Mesenchymal stem cell (in vitro differentiated cells and primary cell): Measurements from ENCODE around the gene ANXA1.

ENCODE experiments used
- DNase-seq: peaks from one replicate; pipeline ENCODE4 v3.0.0-alpha.2; 2013
- H2AFZ ChIP-seq: one replicate; pipeline ENCODE4 v1.6.1; 2013; ENCODE audit warnings: low read depth, mild to moderate bottlenecking, control low read depth, inconsistent platforms, low read length, moderate library complexity
- H2AK5ac ChIP-seq: 2 replicates; pipeline ENCODE4 v1.6.1; 2013; ENCODE audit warnings: low read length, moderate library complexity, mild to moderate bottlenecking, inconsistent platforms; ENCODE audit not compliant: severe bottlenecking
- H2BK120ac ChIP-seq: one replicate; pipeline ENCODE4 v1.6.1; 2013; ENCODE audit warnings: low read depth, mild to moderate bottlenecking, inconsistent platforms, low read length, moderate library complexity
- H2BK12ac ChIP-seq, 2 experiments: one replicate each; pipeline ENCODE4 v1.6.1; 2013; ENCODE audit warnings: inconsistent platforms in 2 of 2, low read length in 2 of 2, mild to moderate bottlenecking in 2 of 2, moderate library complexity in 2 of 2, control low read depth in 1 of 2
- H2BK15ac ChIP-seq: one replicate; pipeline ENCODE4 v1.6.1; 2013; ENCODE audit warnings: mild to moderate bottlenecking, low read depth, inconsistent platforms; ENCODE audit not compliant: poor library complexity, severe bottlenecking
- H2BK5ac ChIP-seq: 2 replicates; pipeline ENCODE4 v1.6.1; 2013; ENCODE audit warnings: low read depth, mild to moderate bottlenecking, low read length, control low read depth, inconsistent platforms; ENCODE audit not compliant: poor library complexity, severe bottlenecking
- H3K14ac ChIP-seq, 2 experiments: one replicate each; pipeline ENCODE4 v1.6.1; 2013; ENCODE audit warnings: inconsistent platforms in 2 of 2, low read length in 2 of 2, control low read depth in 1 of 2, mild to moderate bottlenecking in 1 of 2, moderate library complexity in 1 of 2
- H3K18ac ChIP-seq, 2 experiments: one replicate each; pipeline ENCODE4 v1.6.1; 2013; ENCODE audit warnings: inconsistent platforms in 2 of 2, low read length in 2 of 2, control low read depth in 1 of 2, low read depth in 1 of 2, mild to moderate bottlenecking in 1 of 2
- H3K23ac ChIP-seq, 2 experiments: one replicate each; pipeline ENCODE4 v1.6.1; 2013; ENCODE audit warnings: inconsistent platforms in 2 of 2, low read length in 2 of 2, mild to moderate bottlenecking in 2 of 2, moderate library complexity in 2 of 2, control low read depth in 1 of 2
- H3K27ac ChIP-seq: 2 replicates; pipeline ENCODE4 v1.5.1; 2013; ENCODE audit warnings: mild to moderate bottlenecking, moderate library complexity, low read length, control low read depth, inconsistent platforms; ENCODE audit not compliant: poor library complexity, severe bottlenecking
- H3K27me3 ChIP-seq, 2 experiments: 2 replicates each; pipeline versions ENCODE4 v1.6.1 to v1.7.0; 2013; ENCODE audit warnings: low read length in 2 of 2, mild to moderate bottlenecking in 2 of 2, moderate library complexity in 2 of 2, control low read depth in 1 of 2, inconsistent platforms in 1 of 2; ENCODE audit not compliant: control insufficient read depth in 1 of 2, insufficient read depth in 1 of 2
- H3K36me3 ChIP-seq, 2 experiments: 2 replicates each; pipeline versions ENCODE4 v1.6.1 to v1.7.0; 2013; ENCODE audit warnings: low read length in 2 of 2, control low read depth in 1 of 2, inconsistent platforms in 1 of 2, low read depth in 1 of 2, mild to moderate bottlenecking in 1 of 2; ENCODE audit not compliant: insufficient read depth in 2 of 2, control insufficient read depth in 1 of 2
- H3K4ac ChIP-seq, 2 experiments: one replicate each; pipeline ENCODE4 v1.6.1; 2013; ENCODE audit warnings: inconsistent platforms in 2 of 2, low read length in 2 of 2, mild to moderate bottlenecking in 2 of 2, moderate library complexity in 2 of 2, control low read depth in 1 of 2, low read depth in 1 of 2
- H3K4me1 ChIP-seq: 2 replicates; pipeline ENCODE4 v1.6.1; 2013; ENCODE audit warnings: low read depth, low read length, control low read depth; ENCODE audit not compliant: control insufficient read depth, insufficient read depth
- H3K4me2 ChIP-seq: 2 replicates; pipeline ENCODE4 v1.6.1; 2013; ENCODE audit warnings: low read length, mild to moderate bottlenecking, inconsistent platforms; ENCODE audit not compliant: poor library complexity, severe bottlenecking
- H3K4me3 ChIP-seq, 2 experiments: 2 replicates each; pipeline versions ENCODE4 v1.5.1 to v1.7.0; 2013; ENCODE audit warnings: low read length in 2 of 2, mild to moderate bottlenecking in 2 of 2, control low read depth in 1 of 2, low read depth in 1 of 2; ENCODE audit not compliant: insufficient read depth in 1 of 2
- H3K79me1 ChIP-seq: replicated peaks from 2 replicates; pipeline ENCODE4 v1.6.1; 2013; ENCODE audit warnings: mild to moderate bottlenecking, control low read depth, low read length, inconsistent platforms; ENCODE audit not compliant: poor library complexity, severe bottlenecking
- H3K9ac ChIP-seq: 2 replicates; pipeline ENCODE4 v1.7.0; 2013; ENCODE audit warnings: mild to moderate bottlenecking, low read length, moderate library complexity
- H3K9me3 ChIP-seq: 2 replicates; pipeline ENCODE4 v1.7.0; 2013; ENCODE audit warnings: mild to moderate bottlenecking, low read length; ENCODE audit not compliant: control insufficient read depth
- H4K8ac ChIP-seq: one replicate; pipeline ENCODE4 v1.6.1; 2013; ENCODE audit warnings: inconsistent platforms, mild to moderate bottlenecking, low read length, moderate library complexity
- H4K91ac ChIP-seq: one replicate; pipeline ENCODE4 v1.6.1; 2013; ENCODE audit warnings: mild to moderate bottlenecking, low read length, inconsistent platforms
- WGBS: methylation state at CpG from one replicate; pipeline ENCODE4 v1.1.7; 2013; ENCODE audit warnings: mixed read lengths; 5-methylcytosine and 5-hydroxymethylcytosine counted together

Gene ANXA1

GRCh38 chr9:73166468-73166867 is 14.8 kb downstream of the ANXA1 start:
- Histone ChIP-seq H2AFZ (no peak overlapping the region), H4K91ac (no peak overlapping the region), H3K9me3 (no peaks in the 10 kb centered on the region), H3K27ac (no peak overlapping the region), H2BK5ac (no peak overlapping the region), H2BK120ac (no peak overlapping the region), H3K27me3 (no peaks in the 10 kb centered on the region), H4K8ac (no peak overlapping the region), H2BK12ac (no peak overlapping the region), H3K36me3 (peaks cover 6 to 98% of the 10 kb centered on the region in 2 experiments), H3K4ac (no peak overlapping the region), H2AK5ac (no peak overlapping the region), H3K9ac (peak overlapping the region; percentile 97), H3K4me1 (no peaks in the 10 kb centered on the region), H3K18ac (no peak overlapping the region), H2BK15ac (no peak overlapping the region), H3K79me1 (peaks cover 7% of the 10 kb centered on the region), H3K14ac (no peak overlapping the region), H3K4me2 (no peak overlapping the region), H3K4me3 (no peak overlapping the region), H3K23ac (no peak overlapping the region)
- 100% methylated on average over 2 of the region's 3 CpGs for WGBS
- DNase-seq: no peak

DNA sequence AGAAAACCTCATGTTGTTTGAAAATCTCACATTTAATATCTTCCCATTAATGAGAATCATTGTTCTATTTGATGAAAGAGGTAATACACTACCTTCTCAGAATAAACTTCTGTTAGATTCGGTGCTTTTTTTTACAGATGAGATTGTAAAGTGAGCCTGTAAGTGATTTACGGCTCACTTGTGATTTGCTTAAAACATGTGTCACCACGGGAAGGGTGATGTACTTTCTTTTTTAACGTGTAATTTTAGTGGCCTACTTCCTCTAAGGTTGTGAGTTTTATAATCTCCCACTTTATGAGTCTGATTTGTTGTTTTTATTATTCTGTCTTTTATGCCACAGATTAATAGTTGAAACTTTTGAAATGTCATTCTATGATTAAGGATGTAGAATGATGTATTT is 15.9 kb downstream of the ANXA1 start:
- H2BK120ac ChIP-seq: no peak overlapping the region
- WGBS: 89% methylated on average over 2 of the region's 4 CpGs

DNA sequence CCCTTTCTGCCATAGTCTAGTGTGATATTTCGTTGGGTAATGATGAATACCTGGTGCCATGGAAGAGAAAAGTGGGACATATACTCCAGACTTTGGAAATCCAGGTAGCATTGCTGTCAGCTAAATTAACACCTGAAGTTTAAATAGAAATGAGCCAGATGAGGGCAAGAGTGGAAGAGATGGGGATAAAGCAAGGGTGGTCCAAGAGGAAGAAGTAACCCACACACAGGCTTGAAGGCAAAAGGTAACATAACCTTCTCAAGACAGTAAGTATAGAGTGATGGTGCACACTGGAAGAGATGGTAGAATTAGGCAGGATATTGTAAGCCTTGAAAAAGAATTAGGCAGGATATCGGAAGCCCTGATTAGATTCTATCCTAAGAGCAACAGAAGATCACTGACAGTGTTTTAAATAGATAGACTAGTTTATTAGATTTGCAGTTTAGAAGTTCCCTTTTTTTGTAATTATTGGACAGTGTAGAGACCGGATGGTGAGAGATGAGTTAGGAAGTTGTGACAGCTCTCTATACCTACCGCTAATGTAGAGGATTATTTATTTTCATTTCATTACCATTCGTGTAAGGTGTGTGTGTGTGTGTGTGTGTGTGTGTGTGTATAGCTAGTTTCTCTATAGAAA is 16.8 kb downstream of the ANXA1 start:
- Histone ChIP-seq H3K14ac (no peak overlapping the region), H3K4me2 (no peak overlapping the region), H2BK120ac (no peak overlapping the region), H2BK12ac (no peak overlapping the region), H2AK5ac (no peak overlapping the region), H3K27me3 (no peaks in the 10 kb centered on the region), H3K4ac (no peak overlapping the region), H3K18ac (no peak overlapping the region), H3K4me3 (no peak overlapping the region), H2BK5ac (no peak overlapping the region), H3K27ac (no peak overlapping the region), H3K79me1 (peaks cover 2% of the 10 kb centered on the region), H2AFZ (no peak overlapping the region), H3K36me3 (peaks cover 0 to 84% of the 10 kb centered on the region in 2 experiments), H3K9ac (peak overlapping the region; percentile 97), H3K4me1 (no peaks in the 10 kb centered on the region), H3K23ac (no peak overlapping the region), H2BK15ac (no peak overlapping the region), H3K9me3 (no peaks in the 10 kb centered on the region), H4K8ac (no peak overlapping the region), H4K91ac (no peak overlapping the region)
- WGBS: 91% methylated on average over 3 of the region's 5 CpGs
- no peak for DNase-seq

More for the DNA sequence above, 15.9 kb downstream of the ANXA1 start:
- no peak for DNase-seq
- Histone ChIP-seq H3K4me1 (no peaks in the 10 kb centered on the region), H3K23ac (no peak overlapping the region), H3K27ac (no peak overlapping the region), H4K8ac (no peak overlapping the region), H3K14ac (no peak overlapping the region), H2AK5ac (no peak overlapping the region), H3K9me3 (no peaks in the 10 kb centered on the region), H3K4me3 (no peak overlapping the region), H3K27me3 (no peaks in the 10 kb centered on the region), H2BK12ac (no peak overlapping the region), H3K9ac (peak overlapping the region; percentile 97), H2BK5ac (no peak overlapping the region), H3K18ac (no peak overlapping the region), H3K4me2 (no peak overlapping the region), H3K79me1 (peaks cover 4% of the 10 kb centered on the region), H2BK15ac (no peak overlapping the region), H4K91ac (no peak overlapping the region), H3K4ac (no peak overlapping the region), H2AFZ (no peak overlapping the region), H3K36me3 (peaks cover 3 to 92% of the 10 kb centered on the region in 2 experiments)

DNA sequence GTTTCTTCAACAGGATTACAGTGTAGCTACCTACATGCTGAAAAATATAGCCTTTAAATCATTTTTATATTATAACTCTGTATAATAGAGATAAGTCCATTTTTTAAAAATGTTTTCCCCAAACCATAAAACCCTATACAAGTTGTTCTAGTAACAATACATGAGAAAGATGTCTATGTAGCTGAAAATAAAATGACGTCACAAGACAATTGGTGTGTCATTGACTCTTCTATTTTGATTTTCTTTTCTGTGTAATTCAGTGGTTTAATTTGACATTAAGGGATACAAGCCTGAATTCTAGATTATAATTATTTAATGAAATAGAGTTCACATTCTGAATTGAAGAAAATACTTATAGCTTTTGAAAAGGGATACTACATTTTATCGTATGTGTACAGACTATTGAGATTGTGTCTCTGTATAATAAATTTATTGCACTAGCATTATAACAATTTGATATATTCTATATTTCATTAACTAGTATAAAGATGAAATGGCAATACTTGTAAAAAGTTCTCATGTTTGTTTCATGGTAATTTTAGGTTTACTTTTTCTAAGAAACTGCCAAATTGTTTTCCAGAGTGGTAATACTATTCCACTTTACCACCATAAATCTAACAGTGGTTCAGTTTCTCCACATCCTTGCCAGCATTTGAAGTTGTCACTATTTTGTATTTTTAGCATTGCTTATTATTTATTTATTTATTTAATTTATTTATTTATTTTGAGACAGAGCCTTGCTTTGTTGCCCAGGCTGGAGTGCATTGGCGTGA is 18.7 kb downstream of the ANXA1 start:
- H3K27me3 ChIP-seq: no peaks in the 10 kb centered on the region
- H3K4me2 ChIP-seq: no peak overlapping the region
- H2AFZ ChIP-seq: no peak overlapping the region
- no peak overlapping the region for H3K23ac ChIP-seq
- no peak overlapping the region for H3K18ac ChIP-seq
- no peak overlapping the region for H2BK5ac ChIP-seq
- no peaks in the 10 kb centered on the region for H3K9me3 ChIP-seq
- H2AK5ac ChIP-seq: no peak overlapping the region
- WGBS: no CpG with 5 or more reads among the region's 3 CpGs
- no peak overlapping the region for H3K27ac ChIP-seq
- no peak overlapping the region for H4K8ac ChIP-seq
- H2BK120ac ChIP-seq: no peak overlapping the region
- no peaks in the 10 kb centered on the region for H3K4me1 ChIP-seq
- no peak for DNase-seq
- H3K14ac ChIP-seq: no peak overlapping the region
- peaks cover 1% of the 10 kb centered on the region for H3K79me1 ChIP-seq
- H3K4ac ChIP-seq: no peak overlapping the region
- H3K36me3 ChIP-seq: peaks cover 0 to 65% of the 10 kb centered on the region in 2 experiments
- H4K91ac ChIP-seq: no peak overlapping the region
- no peak overlapping the region for H3K4me3 ChIP-seq
- H2BK15ac ChIP-seq: no peak overlapping the region
- no peak overlapping the region for H2BK12ac ChIP-seq
- H3K9ac ChIP-seq: peak overlapping the region; percentile 2
